GM12865 (cell line): Measurements from ENCODE around the gene PEX14.
A peak's percentile ranks its signal among the peaks of the same experiment; 100 is the strongest.
"Not testable (repeated sequence)": the region's sequence is repeated elsewhere in the genome, so short reads cannot be mapped to it uniquely, and the experiment has no call there.

Experiments used
- DNase-seq: peaks from one replicate; pipeline ENCODE4 v3.0.0; 2010; ENCODE audit warnings: low read depth
- H3K4me3 ChIP-seq: 2 replicates; pipeline ENCODE4 v1.5.1; 2011; ENCODE audit warnings: mild to moderate bottlenecking, low read depth, low read length, control low read depth
- TF ChIP-seq, protein P1 (sequence below): IDR thresholded peaks from 2 replicates; pipeline ENCODE4 v1.5.1; 2011; ENCODE audit warnings: low read length, control low read depth, low read depth, inconsistent platforms; ENCODE audit not compliant: insufficient read depth; ENCODE audit errors: missing control alignments

PEX14 gene

DNA sequence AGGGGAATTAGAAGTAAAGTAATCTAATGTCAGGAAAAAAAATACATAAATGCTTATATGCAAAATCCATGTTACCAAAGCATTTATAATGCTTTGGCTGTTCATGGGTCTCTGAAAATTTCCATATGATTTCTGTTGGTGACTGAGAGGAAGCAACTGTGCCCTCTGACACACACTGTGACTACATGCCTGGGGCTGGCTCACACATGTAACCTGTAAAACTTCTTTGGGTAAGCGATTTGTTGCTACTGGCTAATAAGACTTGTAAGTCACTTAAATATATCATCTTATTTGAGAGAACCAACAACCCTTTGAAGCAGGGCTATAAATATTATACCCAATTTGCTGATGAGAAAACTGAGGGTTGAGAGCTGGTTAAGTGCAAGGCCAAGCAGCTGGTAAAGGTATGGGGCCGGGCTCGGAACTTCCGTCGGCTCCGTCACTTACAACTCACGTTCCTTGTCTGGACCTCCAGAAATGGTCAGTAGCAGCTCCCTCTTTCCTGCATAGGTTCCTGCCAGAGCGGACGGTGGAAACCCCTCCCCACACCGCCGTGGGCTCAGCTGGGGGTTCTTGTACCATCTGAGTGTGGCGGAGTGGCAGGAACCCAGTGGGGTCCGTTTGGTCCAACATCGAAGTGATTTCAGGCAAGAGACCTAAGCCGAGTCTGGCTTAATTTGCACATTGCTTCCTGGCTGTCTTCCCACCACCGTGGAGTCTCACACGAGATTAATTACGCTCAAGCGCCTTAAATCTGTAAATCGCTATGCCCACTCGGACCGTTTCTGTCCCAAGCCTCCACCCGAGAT is 3.1 kb upstream of the PEX14 start:
- TF ChIP-seq, protein P1, sequence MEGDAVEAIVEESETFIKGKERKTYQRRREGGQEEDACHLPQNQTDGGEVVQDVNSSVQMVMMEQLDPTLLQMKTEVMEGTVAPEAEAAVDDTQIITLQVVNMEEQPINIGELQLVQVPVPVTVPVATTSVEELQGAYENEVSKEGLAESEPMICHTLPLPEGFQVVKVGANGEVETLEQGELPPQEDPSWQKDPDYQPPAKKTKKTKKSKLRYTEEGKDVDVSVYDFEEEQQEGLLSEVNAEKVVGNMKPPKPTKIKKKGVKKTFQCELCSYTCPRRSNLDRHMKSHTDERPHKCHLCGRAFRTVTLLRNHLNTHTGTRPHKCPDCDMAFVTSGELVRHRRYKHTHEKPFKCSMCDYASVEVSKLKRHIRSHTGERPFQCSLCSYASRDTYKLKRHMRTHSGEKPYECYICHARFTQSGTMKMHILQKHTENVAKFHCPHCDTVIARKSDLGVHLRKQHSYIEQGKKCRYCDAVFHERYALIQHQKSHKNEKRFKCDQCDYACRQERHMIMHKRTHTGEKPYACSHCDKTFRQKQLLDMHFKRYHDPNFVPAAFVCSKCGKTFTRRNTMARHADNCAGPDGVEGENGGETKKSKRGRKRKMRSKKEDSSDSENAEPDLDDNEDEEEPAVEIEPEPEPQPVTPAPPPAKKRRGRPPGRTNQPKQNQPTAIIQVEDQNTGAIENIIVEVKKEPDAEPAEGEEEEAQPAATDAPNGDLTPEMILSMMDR, result no peak
- peak overlapping the region; percentile 63 for H3K4me3 ChIP-seq
- peak; percentile 44 for DNase-seq

DNA sequence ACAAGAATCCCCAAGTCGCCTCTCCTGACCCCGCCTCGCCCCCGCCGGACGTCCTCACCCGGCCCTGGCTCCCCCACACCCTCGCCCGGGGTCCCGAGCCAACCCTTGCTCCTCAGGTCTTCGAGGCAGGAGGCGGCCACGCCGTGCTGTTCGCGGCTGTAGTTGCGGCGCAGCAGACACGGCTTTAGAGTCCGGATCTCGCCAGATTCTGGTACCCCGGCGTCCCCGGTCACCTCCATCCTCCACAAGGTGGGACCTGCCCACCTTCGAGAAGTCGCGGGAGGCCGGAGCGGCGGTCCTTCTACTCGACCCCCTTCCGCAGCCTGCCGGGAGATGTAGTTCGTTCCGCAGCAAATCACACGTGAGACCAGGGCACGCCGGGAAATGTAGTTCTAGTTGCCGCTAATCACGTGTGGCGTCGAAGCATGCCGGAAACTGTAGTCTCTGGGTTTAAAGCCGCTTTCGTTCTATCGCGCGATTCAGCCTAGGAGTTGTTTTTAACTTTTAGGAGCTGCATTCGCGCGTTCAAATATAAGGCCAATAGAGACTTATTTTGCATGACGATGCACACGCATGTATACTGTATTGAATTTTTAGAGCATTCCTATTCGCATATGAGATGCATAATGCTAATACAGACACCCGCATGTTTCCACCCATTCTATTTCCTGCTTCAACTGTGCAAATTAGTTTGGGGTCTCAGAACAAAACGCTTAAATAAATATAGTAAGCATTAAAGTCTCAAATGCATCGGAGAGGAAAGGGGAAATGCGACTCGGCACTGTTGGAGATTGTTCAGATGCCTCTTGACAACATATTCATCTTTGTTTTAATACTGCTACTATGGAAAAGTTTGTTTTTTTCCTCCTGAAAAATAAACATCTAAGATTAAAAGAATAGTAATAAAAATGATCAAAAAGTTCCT is 2.3 kb upstream of the PEX14 start, which contains the start of gene DFFA:
TSS of gene DFFA (minus strand) at position 310 of the 925 bp plus-strand sequence. CDS start at position 239, 71 bp downstream.
- peak; percentile 98 for DNase-seq
- H3K4me3 ChIP-seq, result peak within 1 kb of the TSS; percentile 63
- TF ChIP-seq, protein P1, result no peak

DNA sequence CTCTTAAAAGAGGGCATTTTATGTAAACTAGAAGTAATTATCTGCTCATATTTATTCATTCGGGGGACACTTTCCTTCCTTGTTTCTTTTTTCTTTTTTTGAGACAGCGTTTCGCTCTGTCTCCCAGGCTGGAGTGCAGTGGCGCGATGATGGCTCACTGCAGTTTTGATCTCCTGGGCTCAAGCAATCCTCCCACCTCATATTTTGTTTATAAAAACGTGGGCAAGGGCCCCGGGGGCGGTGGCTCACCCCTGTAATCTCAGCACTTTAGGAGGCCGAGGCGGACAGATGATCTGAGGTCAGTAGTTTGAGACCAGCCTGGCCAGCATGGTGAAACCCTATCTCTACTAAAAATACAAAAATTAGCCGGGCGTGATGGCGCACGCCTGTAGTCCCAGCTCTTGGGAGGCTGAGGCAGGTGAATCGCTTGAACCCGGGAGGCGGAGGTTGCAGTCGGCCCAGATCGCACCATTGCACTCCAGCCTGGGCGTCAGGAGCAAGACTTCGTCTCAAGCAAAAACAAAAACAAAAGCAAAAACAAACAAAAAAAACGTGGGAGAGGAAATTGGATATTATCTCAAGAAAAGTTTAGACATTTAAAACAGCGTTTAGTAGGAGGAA is 1.5 kb upstream of the PEX14 start:
- TF ChIP-seq, protein P1, result no peak
- peak overlapping the region; percentile 63 for H3K4me3 ChIP-seq
- peak; percentile 36 for DNase-seq

DNA sequence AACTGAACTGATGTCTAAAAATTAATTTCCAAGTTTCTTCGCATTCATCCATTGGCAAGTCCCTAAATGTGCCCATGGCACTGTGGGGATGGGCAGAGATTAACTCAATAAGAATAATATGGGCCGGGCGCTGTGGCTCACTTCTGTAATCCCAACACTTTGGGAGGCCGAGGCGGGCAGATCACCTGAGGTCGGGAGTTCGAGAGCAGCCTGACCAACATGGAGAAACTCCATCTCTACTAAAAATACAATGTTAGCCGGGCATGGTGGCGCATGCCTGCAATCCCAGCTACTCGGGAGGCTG is 489 bp upstream of the PEX14 start:
- not testable (repeated sequence) for DNase-seq
- H3K4me3 ChIP-seq, result peak overlapping the region; percentile 83

DNA sequence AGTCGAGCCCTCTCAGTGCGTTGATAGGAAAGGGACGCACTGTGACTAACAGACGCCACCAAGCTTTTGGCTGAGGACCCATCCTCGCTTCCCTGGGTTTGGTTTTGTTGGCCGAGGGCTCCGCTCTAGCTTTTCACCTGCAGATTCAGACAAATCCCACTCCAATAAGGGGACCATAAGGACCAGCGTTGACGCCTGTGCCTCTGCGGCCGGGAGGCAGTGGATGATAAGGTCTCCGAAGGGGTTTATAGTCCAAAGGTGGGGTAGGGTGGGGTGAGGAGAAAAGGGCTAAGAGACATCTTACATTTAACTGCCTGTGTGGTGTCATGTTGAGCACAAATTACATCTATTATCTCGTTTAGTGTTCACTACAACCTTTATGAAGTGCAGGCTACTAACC is 760 bp downstream of the PEX14 start:
- peak overlapping the region; percentile 83 for H3K4me3 ChIP-seq
- no peak for DNase-seq
- TF ChIP-seq, protein P1, result no peak

DNA sequence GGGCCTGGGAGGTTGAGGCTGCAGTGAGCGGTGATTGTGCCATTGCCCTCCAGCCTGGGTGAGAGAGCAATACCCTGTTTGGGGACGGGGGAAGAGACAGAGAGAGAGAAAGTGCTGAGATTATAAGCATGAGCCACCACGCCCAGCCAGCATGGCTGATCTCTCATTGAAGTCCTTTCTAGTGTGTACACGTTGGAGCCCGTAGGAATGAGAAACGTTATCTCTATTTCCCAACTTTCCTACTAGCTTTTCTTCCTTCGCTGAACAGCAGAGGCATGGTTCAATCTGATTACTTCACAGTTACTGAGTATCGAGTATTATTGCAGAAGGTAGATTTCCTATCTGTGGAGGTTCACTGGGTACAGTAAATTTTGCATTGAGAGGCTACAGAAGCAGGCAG is 4.5 kb downstream of the PEX14 start:
- TF ChIP-seq, protein P1, result no peak
- no peak overlapping the region for H3K4me3 ChIP-seq
- no peak for DNase-seq

DNA sequence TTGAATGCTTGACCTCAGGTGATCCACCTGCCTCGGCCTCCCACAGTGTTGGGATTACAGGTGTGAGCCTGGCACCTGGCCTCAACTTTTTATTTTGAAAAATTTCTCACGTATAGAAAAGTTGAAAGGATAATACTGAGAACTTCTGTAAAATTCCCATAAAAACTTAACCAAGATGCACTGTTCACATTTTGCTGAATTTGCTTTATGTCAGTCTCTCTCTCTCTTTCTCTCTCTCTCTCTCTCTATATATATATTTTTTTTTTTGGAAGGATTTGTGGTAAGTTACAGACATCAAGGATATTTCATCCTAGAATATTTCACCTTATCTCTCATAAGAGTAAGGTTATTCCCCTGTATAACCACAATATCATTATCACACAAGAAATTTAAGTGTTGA is 5.9 kb downstream of the PEX14 start:
- DNase-seq, result no peak
- H3K4me3 ChIP-seq, result no peak overlapping the region
- TF ChIP-seq, protein P1, result no peak
